ENCODE results near the gene INPP5E.

DNA sequence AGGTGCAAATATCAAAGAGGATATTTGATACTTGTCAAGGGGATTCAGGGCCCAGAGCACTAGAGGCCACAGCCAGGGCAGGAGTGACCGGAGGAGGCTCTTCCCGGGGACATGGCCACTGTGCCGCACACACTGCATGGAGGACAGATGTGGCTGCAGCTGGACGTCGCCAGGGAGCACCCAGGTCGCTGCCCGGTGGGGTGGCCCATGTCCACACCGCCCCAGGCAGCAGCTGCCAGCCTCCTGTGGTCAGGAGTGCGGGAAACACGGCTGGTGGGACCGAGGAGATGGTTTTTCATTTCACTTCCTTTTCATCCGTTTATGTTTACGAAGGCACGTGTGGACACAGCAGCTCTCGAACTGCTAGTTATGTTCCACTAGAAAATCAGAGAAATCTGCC is 28.1 kb upstream of the INPP5E start:
- TF ChIP-seq POLR2A (IDR thresholded peaks at IDR 0.05), result no peak
- TF ChIP-seq, protein P1, sequence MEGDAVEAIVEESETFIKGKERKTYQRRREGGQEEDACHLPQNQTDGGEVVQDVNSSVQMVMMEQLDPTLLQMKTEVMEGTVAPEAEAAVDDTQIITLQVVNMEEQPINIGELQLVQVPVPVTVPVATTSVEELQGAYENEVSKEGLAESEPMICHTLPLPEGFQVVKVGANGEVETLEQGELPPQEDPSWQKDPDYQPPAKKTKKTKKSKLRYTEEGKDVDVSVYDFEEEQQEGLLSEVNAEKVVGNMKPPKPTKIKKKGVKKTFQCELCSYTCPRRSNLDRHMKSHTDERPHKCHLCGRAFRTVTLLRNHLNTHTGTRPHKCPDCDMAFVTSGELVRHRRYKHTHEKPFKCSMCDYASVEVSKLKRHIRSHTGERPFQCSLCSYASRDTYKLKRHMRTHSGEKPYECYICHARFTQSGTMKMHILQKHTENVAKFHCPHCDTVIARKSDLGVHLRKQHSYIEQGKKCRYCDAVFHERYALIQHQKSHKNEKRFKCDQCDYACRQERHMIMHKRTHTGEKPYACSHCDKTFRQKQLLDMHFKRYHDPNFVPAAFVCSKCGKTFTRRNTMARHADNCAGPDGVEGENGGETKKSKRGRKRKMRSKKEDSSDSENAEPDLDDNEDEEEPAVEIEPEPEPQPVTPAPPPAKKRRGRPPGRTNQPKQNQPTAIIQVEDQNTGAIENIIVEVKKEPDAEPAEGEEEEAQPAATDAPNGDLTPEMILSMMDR (IDR thresholded peaks at IDR 0.05), result no peak

Data from uterus (tissue), 2 donors.